RPMI7951 (cell line): Measurements from ENCODE around the gene PDHB. TPM values are rescaled to one million over a fixed set of nuclear protein-coding genes. Genes with fewer than 3 reads are reported as not detected.
A peak's percentile ranks its signal among the peaks of the same experiment; 100 is the strongest.
"Not testable (repeated sequence)": the region's sequence is repeated elsewhere in the genome, so short reads cannot be mapped to it uniquely, and the experiment has no call there.

Source experiments
- DNase-seq: peaks from one replicate; pipeline ENCODE4 v3.0.0-alpha.2; 2012; ENCODE audit warnings: low read depth
- total RNA-seq: library from RNA; depleted of rRNA; stranded (reverse); fragments of >200 nt; shearing (Covaris generic); gene quantifications from 2 replicates; pipeline ENCODE4 v1.2.3, GENCODE V29; 2014; rRNA removed

The PDHB gene
- total RNA-seq: 201 and 242 TPM in 2 replicates

DNA sequence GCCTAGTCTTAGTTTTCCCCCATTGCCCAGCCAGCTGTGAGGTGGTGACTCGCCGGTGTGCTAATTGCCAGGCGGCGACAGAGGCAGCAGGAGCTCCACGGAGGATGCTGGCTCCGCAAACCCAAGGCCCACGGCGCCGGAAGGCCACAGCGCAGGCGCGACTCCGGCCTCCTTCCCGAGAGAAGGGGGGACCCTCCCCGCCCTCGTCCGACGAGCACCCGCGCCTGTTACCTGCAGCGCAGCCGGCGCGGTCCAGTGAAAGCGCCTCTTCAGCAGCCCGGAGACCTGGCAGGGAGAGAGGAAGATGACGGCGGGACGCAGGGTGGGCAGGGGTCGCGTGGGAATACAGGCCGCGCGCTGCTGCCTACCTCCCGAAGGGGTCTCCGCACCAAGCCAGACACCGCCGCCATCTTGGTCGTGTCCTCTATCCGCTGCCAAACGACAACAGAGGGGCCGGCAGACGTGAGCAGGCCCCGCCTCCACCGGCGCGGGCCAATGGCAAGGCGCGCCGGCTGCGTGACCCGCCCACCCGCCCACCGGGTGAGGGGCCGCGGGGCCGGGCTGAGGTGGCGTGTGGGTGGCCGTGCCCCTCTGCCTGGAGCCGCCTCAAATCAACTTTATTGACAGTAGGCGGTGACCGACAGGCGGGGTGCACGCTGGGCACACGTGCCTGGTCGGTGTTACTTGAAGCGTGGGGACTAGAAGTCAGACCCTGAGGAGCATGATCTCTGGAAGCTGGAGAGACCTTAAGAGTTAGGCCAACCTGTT, at the start of gene PDHB:
PDHB (minus strand) TSS at position 433 of the 768 bp plus-strand sequence; CDS start at position 410, 23 bp downstream.
- peak; percentile 91 for DNase-seq

DNA sequence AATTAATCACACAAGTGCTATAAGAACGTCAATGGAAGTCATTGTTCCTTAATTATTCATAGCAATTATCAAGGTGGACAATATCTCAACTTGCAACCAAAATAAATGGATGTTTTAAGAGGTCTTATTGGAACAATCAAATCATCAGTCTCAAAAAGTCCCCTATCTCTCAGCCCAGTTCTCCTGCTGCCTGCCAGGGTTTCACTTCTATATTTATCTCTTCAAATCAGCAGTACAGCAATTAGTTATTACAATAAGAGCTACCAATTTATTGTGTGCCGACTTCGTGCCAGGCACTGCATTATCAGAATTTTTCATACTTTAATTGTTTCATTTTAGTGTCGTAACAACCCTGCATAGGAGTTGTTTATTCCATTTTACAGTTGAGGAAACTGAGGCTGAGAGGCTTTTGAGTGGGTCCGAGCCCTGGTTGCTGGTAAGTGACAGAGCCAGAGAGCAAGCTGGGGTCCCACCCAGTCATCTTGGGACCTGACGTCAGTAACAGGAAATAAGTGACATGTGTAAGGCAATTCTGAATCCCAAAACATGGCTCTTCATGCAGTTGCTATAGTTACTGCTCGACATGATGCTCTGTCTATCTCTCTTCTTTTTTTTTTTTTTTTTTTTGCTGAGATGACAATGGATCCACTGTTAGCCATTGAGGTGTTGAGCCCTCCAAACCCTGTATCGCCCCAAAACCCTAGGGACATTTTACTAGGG, 49.4 kb upstream of the PDHB start:
- no peak for DNase-seq

DNA sequence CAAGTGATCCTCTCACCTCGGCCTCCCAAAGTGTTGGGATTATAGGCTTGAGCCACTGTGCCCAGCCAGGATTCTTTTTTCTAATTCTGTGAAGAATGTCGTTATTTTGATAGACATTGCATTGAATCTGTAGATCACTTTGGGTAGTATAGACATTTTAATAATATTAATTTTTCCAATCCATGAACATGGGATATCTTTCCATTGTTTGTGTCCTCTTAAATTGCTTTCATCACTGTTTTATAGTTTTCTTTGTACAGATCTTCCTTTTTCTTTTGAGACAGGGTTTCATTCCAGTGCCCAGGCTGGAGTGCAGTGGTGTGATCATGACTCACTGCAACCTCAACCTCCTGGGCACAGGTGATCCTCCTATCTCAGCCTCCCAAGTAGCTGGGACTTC, 46.7 kb upstream of the PDHB start:
- no peak for DNase-seq

DNA sequence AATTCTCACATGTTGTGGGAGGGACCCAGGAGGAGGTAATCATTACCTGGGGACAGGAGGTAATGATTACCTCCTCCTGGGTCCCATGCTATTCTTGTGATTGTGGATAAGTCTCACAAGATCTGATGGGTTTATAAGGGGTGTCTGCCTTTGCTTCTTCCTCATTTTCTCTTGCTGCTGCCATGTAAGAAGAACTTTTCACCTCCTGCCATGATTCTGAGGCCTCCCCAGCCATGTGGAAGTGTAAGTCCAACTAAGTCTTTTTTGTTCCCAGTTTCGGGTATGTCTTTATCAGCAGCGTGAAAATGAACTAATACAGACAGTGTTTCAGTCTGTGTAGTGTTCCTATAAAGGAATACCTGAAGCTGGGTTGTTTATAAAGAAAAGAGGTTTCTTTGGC, 45.1 kb upstream of the PDHB start:
- no peak for DNase-seq

DNA sequence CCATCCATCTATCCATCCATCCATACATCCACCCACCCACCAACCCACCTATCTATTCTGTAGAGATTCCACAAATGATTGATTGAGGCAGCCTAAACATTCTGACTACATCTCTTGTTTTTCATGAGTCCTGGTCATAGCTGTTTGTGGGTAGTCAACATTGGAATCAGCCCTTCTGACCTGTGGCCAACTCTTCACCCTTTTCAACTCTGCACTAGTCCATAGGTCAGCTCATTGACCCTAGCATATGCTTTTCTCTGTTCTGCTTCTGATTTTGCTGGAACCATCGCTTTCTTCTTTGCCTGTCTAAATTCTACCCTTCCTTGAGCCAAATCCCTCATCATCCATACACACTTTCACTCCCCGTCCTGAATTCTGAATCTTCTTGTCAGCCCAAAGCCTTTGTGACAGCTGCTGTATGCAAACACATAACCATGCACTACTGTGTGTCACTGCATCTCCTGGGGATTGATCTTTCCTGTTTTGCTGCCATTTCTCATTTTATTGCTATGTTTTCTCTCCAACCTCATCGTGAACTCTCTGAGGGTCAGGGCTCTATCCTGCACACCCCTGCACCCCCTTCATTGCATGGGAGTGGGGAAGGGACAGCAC, 41.4 kb upstream of the PDHB start:
- no peak for DNase-seq

DNA sequence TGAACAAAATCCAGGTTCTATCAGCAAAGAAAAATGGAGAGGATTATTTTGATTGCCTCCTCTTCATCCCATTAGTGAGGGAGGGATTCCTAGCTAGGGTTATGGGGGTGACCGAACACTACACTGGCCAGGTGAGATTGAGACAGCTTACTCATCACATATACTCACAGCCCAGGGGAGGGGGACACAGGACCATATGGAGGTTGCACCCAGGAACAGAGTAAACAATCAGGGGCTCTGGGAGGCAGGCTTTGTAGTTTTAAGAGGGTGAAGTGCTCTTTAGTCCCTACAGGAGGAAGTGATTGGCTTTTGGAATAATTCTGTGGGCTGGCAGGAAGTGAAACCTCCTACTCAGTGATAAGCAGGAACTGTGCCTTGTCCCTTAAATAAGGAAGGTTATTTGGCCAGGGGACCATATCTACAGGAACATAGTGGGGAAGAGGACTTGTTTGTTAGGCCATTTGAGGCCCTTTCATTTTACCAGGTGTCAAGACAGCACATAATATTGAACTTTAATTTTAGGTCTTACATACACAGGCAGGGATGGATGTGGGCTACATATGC, 40.8 kb upstream of the PDHB start:
- no peak for DNase-seq

DNA sequence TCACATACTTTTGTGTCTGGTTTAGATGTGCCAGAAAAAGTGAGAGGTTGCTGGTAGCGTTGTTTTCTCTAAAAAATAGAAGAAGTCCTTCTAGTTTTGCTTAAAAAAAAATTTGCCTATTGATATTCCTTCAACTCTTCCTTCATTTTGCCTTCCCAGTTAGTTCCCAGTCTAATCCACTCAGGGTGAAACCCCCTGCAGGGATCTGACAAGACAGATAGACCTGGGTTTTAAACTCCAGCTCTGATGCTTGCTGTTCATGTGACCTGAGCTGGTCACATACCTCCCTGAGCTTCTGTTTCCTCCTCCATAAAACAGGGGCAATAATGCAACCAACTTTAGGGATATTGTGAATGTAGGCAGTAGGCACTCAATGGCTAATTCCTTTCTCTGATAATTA, 39.6 kb upstream of the PDHB start:
- DNase-seq: no peak

DNA sequence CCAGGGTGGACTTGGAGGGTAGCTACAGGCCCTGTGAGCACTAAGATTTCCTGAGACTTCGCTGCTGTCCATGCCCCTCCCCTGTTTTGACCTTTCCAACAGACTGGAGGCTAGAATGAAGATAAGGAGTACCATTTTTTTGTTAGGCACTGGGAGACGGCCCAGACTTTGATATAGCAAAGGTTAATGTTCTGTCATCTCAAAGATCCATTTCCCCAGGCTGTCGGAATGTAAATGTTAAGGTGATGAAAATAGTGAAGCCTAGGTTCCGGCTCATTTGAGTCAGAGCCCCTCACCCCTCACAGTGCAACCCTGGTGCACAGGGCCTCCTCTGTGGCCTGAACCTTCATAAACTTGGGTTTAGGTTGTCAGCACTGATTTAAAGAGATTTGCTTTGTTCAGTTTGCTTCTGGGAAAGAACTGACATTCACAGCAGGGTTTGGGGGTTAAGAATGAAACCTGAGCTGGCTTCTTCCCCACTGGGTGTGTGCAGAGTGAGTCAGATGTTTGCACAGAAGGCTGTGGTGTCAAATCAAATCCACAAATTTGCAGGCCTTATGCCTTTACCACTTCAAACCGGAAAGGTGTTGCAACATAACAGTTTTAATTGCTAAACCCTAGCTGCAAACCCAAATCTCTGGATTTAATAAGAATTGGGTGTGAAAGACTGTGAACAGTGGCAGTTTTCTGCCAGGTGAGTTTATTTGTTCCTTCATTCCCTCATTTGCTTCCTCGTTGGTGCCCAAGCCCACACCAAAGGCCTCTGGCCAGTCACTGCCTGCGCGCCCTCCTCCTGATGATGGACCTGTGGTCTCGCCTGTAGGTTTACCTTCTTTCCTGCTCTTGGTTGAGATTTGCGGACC, 37.6 kb upstream of the PDHB start:
- peak; percentile 82 for DNase-seq

DNA sequence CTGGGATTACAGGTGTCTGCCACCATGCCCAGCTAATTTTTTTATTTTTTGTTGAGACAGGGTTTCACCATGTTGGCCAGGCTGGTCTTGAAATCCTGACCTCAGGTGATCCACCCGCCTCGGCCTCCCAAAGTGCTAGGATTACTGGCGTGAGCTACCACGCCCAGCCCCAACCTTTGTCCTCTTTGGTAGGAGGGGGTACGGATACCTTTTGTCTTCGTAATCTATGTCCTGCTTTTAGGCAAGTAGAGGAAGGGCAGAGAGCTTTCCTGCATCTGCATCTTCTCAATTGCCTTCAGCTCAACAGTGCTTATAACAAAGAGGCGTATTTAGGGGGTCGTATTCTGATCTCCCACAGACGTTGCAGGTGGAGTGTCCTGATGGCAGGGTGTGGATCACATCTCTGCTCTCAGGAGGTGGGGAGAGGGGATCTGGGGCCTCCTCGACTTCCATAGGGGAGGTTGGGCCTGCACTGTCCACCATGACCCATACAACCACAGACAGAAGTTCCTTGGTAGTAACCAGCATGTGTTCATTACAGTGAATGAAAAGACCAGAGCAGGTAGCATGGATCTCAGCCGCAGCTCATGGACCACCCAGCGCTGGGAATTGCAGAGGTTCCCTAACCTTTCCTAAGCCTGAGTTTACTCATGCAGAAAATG, 36.9 kb upstream of the PDHB start:
- DNase-seq: no peak

DNA sequence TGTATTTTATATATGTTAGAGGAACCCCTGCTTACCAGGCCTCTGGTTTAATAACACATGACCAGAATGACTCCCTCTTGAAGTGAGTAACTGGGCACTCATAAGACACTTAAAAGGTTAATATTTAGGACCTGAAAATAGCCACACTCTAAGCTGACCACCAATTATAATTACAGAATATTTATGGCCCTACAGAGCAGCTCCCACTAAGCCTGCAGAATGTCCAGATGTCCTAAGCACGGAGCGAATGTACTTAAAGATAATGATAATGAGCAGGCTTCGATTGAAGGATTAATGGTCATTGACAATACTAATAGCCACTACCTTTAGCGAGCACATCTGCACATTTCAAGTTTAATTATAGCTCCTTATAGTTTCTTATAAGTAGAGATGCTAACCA, 35.5 kb upstream of the PDHB start:
- no peak for DNase-seq

DNA sequence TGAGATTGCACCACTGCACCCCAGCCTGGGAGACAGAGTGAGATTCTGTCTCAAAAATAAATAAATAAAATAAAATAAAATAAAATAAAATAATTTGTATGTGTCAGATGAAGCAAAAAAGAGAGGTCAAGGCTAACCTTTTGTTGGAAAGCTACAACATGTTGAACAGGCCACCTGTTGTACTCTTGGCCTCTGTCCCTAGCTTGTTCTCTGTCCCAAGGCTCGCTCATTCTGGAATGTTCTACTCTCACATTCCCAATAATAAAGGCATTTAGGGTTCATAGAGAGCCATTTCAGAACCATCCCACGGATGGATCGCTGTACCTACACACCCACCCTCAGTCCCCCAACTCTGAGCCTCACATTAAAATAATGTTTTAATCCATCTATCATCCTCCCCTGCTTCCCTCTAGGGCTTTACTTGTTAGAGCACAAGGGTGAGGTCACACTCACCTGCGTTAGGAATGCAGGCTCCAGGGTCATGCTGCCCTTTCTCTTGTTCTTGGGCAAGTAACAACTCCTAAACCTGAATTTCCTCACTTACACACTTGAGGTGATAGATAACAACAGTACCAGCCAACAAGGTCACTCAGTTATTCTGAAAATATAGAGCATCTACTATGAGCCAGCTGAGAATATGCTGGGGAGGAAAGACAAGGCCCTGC, 33.4 kb upstream of the PDHB start:
- DNase-seq: no peak

DNA sequence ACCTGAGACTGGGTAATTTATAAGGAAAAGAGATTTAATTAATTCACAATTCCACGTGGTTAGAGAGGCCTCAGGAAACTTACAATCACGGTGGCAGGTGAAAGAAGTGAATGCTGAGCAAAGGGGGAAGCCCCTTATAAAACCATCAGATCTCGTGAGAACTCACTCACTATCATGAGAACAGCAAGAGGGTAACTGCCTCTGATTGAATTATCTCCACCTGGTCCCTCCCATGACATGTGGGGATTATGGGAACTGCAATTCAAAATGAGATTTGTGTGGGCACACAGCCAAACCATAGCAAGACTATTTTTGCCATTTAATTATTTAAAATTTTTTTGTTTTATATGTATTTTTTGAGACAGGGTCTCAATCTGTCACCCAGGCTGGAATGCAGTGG, 31.2 kb upstream of the PDHB start:
- no peak for DNase-seq

DNA sequence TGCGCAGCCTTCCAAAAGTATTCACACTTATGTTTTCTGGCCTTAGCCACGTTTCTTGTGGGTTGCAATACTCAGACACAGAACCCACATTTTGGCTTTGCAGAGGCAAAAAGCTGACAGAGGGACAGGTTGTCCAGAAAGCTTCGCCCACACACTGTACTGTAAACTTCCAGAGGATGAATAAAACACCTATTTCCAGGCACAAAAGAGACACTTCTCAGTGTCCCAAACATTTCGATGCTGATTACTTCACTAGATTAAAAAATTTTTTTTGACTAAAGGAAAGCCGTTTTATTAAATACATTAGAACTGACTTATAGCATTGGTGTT, 30.3 kb upstream of the PDHB start:
- no peak for DNase-seq

DNA sequence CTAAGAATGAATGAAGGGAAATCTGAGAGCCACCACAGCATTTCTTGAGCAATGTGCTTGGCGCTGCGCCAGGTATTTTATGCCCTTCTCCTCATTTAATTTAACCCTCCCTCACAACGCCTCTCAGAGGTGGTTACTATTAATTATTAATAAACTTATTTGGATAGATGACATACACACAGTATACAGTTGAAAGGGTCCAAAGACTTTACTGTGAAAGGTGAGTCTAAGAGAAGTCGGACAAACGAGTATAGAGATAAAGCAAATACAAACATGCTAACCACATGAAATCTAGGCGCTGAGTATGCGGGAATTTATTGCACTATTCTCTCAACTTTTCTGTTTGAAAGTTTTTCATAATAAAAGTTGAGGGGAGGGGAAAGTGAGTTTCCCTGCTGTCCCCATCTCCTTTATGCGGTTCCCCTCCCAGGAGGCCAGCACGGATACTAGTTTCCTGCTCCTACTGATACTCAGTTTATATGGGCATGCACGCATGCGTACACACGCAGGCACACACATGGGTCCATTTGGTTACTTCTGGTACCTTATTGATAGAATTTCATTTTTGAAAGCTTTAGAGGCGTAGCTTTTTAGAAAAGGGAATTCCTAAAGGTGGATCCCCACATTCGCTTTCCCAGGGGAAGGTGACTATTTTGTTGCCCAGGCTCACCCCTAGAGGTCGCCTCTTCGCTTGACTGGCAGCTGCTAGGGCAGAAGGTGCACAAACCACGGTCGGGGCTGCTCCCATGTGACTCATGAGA, 29.7 kb upstream of the PDHB start:
- DNase-seq: peak; percentile 87

DNA sequence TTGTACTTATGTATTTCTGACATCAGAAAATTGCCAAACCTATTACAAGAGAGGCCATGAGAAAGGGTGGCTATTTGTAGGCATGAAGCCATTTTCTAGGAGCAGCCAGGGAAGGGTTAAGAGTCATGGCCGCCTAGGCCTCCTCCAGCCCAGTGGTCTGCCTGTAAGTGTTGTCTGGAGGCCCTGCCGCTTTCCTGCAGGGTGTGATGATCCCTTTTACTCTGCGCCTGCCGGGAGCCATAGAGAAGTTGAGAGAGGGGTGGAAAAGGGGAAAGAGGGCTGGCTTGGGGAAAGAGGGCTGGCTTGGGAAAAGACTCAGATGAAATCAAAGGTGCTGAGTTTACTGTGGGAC, 29.2 kb upstream of the PDHB start:
- DNase-seq: no peak

DNA sequence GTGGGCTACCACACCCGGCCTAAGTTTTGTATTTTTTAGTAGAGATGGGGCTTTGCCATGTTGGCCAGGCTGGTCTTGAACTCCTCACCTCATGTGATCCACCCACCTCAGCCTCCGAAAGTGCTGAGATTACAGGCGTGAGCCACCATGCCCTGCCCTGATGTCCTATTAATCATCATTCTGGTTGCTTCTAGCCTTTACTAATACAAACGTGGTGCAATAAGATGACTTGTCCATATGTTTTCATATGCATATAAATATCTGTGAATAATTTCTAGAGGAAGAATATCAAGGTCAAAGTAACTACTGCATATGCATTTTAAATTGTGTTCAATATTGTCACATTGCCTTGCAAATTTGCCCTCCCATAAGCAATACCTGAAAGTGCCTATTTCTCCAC, 25.5 kb upstream of the PDHB start:
- no peak for DNase-seq

DNA sequence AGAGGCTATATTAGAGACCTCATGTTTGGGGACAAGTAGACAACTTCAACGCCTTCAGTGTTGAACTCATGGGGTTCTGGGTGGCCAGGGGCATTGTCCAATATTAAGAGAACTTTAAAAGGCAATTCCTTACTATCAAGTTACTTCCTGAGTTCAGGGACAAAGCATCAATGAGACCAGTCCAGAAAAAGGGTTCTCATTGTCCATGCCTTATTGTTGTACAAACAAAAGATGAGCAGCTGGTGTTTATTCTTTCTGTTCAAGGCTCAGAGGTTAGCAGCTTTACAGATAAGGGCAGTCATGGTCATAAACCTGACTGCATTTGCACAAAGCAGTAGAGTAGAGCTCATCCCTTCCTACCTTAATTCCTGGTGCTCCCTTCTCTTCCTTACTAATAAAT, 18.5 kb upstream of the PDHB start:
- DNase-seq: no peak

DNA sequence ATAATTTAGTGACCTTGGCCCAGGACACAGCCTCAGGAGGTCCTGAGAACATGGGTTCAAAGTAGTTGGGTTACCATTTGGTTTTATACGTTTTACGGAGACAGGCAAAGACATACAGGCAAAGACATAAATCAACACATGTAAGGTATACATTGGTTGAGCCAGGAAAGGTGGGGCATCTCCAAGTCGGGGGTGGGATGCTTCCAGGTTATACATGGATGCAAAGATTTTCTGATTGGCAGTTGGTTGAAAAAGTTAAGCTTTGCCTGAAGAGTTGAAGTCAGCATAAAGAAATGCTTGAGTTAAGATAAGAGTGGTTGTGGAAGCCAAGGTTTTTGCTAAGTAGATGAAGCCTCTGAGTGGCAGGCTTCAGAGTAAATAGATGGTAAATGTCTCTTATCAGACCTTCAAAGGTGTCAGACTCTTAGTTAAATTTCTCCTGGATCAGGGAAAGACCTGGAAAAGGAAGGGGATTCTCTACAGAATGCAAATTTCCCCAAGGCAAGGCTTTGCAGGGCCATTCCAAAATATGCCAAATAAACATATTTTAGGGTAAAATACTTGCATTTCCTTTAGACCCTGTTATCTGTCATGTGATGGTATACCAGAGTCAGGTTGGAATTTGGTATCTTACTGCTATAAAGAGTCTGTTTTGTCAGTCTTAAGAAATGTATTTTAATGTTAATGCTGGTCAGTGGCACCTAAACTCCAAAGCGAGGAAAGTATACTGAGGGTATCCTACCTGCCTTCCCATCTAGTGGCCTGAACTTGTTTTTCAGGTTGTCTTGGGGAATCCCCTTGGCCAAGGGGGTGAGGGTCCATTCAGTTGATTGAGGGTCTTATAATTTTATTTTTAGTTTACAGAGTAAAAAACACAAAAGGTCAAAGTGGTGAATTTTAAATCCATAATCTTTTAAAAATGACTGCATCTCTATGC, 8.2 kb upstream of the PDHB start:
- DNase-seq: no peak

DNA sequence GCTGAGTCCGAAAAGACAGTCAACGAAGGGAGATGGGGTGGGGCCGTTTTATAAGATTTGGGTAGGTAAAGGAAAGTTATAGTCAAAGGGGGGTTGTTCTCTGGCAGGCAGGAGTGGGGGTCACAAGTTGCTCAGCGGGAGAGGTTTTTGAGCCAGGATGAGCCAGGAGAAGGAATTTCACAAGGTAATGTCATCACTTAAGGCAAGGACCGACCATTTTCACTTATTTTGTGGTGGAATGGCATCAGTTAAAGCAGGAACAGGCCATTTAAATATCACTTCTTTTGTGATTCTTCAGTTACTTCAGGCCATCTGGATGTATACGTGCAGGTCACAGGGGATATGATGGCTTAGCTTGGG, 7.3 kb upstream of the PDHB start:
- not testable (repeated sequence) for DNase-seq
